Heart right ventricle (tissue), 16 donors: ENCODE data around the gene STPG3. TPM values are rescaled to one million over a fixed set of nuclear protein-coding genes. Genes with fewer than 3 reads are reported as not detected.

Source experiments
- ATAC-seq, 8 donors: fragments of 200-7000 bp; cut with Tn5 transposase; one replicate each; pipeline ENCODE4 v1.9.1; 2020; ENCODE audit warnings: mild to moderate bottlenecking in 8 of 8, moderate library complexity in 8 of 8, moderate number of reproducible peaks in 1 of 8
- DNase-seq, 2 donors: peaks; one replicate each; pipeline ENCODE4 v3.0.0-alpha.2; 2020
- H3K27ac ChIP-seq, 10 donors: fragments of 200-600 bp; sonication (generic) in 2 of 10; one replicate each; pipeline versions ENCODE4 v1.5.0 to v1.8.0; 2020 to 2022; ENCODE audit warnings: mild to moderate bottlenecking in 3 of 10
- H3K27me3 ChIP-seq, 7 donors: fragments of 200-600 bp; one replicate each; pipeline ENCODE4 v1.8.0; 2021 to 2022; ENCODE audit warnings: mild to moderate bottlenecking in 2 of 7
- H3K36me3 ChIP-seq, 9 donors: fragments of 200-600 bp; sonication (generic) in 1 of 9; one replicate each; pipeline versions ENCODE4 v1.5.0 to v1.8.0; 2020 to 2022; ENCODE audit warnings: mild to moderate bottlenecking in 2 of 9
- H3K4me1 ChIP-seq, 9 donors: fragments of 200-600 bp; sonication (generic) in 1 of 9; one replicate each; pipeline versions ENCODE4 v1.5.0 to v1.8.0; 2020 to 2022; ENCODE audit warnings: mild to moderate bottlenecking in 4 of 9
- H3K4me3 ChIP-seq, 10 donors: fragments of 200-600 bp; sonication (generic) in 2 of 10; one replicate each; pipeline versions ENCODE4 v1.5.0 to v1.8.0; 2020 to 2022; ENCODE audit warnings: mild to moderate bottlenecking in 7 of 10, moderate library complexity in 2 of 10
- H3K9me3 ChIP-seq, 11 donors: fragments of 200-600 bp in 10 of 11; sonication (generic) in 2 of 11; one replicate each; pipeline versions ENCODE4 v1.5.0 to v1.8.0; 2013 to 2022; ENCODE audit warnings: mild to moderate bottlenecking in 2 of 11, control low read depth in 1 of 11, moderate library complexity in 1 of 11
- WGBS, 2 donors: extraction: QIAGEN DNeasy Blood & Tissue Kit; methylation state at CpG; one replicate each; pipeline ENCODE4 v1.1.7; 2013; ENCODE audit warnings: inconsistent platforms in 1 of 2; 5-methylcytosine and 5-hydroxymethylcytosine counted together
- intact Hi-C, 10 donors: fragments of 100-400 bp; cut with DNase I; formaldehyde crosslinking; loops; one replicate each; pipeline versions ENCODE4 v1.11.1 to v1.14.2; 2022
- polyA plus RNA-seq, 2 donors: library from polyadenylated mRNA; stranded (reverse); fragments of 200-250 nt; gene quantifications; one replicate each; pipeline ENCODE4 v1.2.3, GENCODE V29; 2013
- total RNA-seq, 10 donors: library from RNA; stranded (reverse); fragmentation: NEBNext Ultra II Directional in 3 of 10; extraction: Animal tissue kit (Norgen Biotek cat#: 25700) in 3 of 10; gene quantifications; one replicate each; pipeline versions ENCODE4 v1.2.1 to v1.2.4, GENCODE V29; 2021 to 2023
- TF ChIP-seq, protein P1 (sequence below), 9 donors: fragments of 200-600 bp; sonication (generic) in 2 of 9; IDR thresholded peaks; one replicate each; pipeline versions ENCODE4 v1.5.0 to v1.8.0; 2021 to 2022; ENCODE audit warnings: antibody characterized with exemption in 9 of 9, mild to moderate bottlenecking in 5 of 9, moderate library complexity in 1 of 9
- donor health status: Arrhythmogenic right ventricular cardiomyopathy.
- donor health status: ischemic (EF 13 %, LVEDD 7.1; RV severe dilation, severe dysfunction).
- donor health status: healthy with polysubstance abuse.
- donor health status: DM: no; HTN: yes; CAD: no.
- donor health status: DM: no; HTN: no; CAD: no.
- donor health status: ischemic (EF 25% LVEDD 6.9; RV normal size, moderate dysfunction).
- donor health status: ischemic (EF 25% LVEDD 5.7; RV mildly dilated, moderate dysfunction).
- donor health status: healthy.
- donor health status: DM: yes; HTN: yes; CAD: no.
- donor health status: Ischemic cardiomyopathy.
- donor health status: ischemic (EF 35%, LVEDD 5.7; RV mildly dilated, moderate dysfunction).
- donor health status: nonischemic (EF 11% LVEDD 7.7; RV severe dilation, severe dysfunction).
- donor health status: DM: yes; HTN: yes; CAD: no.
- donor health status: PGD.
- donor health status: ischemic (EF 29% LVEDD 5.4; RV normal size, mild dysfunction).
- donor health status: nonischemic (EF 23%, LVEDD 6.1; RV moderate dilation, normal function).

The STPG3 gene
- total and polyA plus RNA-seq, 12 donors: 0.24 to 0.44 (median 0.32) TPM; not detected in 8

- Histone ChIP-seq H3K27me3 (peaks cover 0 to 85% (median 16%) of the 10 kb centered on the region in 7 donors), H3K36me3 (peaks cover 0 to 10% (median 0%) of the 10 kb centered on the region in 9 donors), H3K4me1 (peaks cover 6 to 71% (median 52%) of the 10 kb centered on the region in 9 donors), H3K9me3 (peaks cover 0 to 4% (median 0%) of the 10 kb centered on the region in 11 donors), H3K27ac (peak overlapping the region; percentile 61 to 94 (median 90)), H3K4me3 (peak overlapping the region in 9 of 10 donors; percentile 55 to 87 (median 72))
- intact Hi-C loops: loop anchor here in 5 of 10 donors (5.0 to 10.0 kb wide), 3 partner anchors 89 to 227 kb away; partner anchors contain the start of gene ENTPD8 (in 1 of the 5)
- WGBS, 2 donors: 54 to 61% methylated on average over 7 of the region's 7 CpGs
- TF ChIP-seq, protein P1, sequence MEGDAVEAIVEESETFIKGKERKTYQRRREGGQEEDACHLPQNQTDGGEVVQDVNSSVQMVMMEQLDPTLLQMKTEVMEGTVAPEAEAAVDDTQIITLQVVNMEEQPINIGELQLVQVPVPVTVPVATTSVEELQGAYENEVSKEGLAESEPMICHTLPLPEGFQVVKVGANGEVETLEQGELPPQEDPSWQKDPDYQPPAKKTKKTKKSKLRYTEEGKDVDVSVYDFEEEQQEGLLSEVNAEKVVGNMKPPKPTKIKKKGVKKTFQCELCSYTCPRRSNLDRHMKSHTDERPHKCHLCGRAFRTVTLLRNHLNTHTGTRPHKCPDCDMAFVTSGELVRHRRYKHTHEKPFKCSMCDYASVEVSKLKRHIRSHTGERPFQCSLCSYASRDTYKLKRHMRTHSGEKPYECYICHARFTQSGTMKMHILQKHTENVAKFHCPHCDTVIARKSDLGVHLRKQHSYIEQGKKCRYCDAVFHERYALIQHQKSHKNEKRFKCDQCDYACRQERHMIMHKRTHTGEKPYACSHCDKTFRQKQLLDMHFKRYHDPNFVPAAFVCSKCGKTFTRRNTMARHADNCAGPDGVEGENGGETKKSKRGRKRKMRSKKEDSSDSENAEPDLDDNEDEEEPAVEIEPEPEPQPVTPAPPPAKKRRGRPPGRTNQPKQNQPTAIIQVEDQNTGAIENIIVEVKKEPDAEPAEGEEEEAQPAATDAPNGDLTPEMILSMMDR (IDR thresholded peaks at IDR 0.05): no peak
- DNase-seq: no peak
- no peak for ATAC-seq
Observed at GRCh38 chr9:137297966-137298365, 46.9 kb downstream of the STPG3 start.

GRCh38 chr9:137298401-137299202 is 47.5 kb downstream of the STPG3 start:
- intact Hi-C loops: loop anchor here in 5 of 10 donors (5.0 to 10.0 kb wide), 3 partner anchors 89 to 226 kb away; partner anchors contain the start of gene ENTPD8 (in 1 of the 5)
- peaks cover 8 to 78% (median 59%) of the 10 kb centered on the region in 9 donors for H3K4me1 ChIP-seq
- peaks cover 0 to 88% (median 16%) of the 10 kb centered on the region in 7 donors for H3K27me3 ChIP-seq
- TF ChIP-seq, protein P1 (IDR thresholded peaks at IDR 0.05): no peak
- H3K9me3 ChIP-seq: peaks cover 0 to 4% (median 0%) of the 10 kb centered on the region in 11 donors
- 55 to 60% methylated on average over 24 of the region's 24 CpGs for WGBS, 2 donors
- peak overlapping the region in 9 of 10 donors; percentile 55 to 87 (median 72) for H3K4me3 ChIP-seq
- H3K36me3 ChIP-seq: peaks cover 0 to 10% (median 0%) of the 10 kb centered on the region in 9 donors
- DNase-seq (peak; percentile 55 to 83), ATAC-seq (peak in 6 of 8 donors; percentile 9 to 44 (median 28))
- peak overlapping the region; percentile 75 to 94 (median 90) for H3K27ac ChIP-seq

DNA sequence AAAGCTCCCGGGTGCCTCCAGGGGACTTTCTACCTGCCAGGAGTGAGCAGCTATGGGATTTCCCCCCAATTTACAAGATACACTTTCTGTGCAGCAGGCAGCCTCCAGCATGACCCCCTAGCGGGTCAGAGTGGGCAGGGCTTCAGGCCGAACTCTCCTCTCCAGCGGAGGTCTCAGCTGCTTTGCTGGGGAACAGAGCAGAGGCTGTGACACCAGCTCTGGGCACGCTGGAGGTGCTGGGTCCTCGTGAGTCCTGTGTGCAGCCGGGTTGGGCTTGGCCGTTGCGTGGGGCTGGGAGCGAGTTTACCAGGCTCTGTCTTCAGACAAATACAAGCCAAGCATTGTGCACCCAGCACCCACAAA is 48.1 kb downstream of the STPG3 start:
- TF ChIP-seq, protein P1 (IDR thresholded peaks at IDR 0.05): no peak
- WGBS, 2 donors: 39 to 48% methylated on average over 10 of the region's 10 CpGs
- ATAC-seq: no peak
- peaks cover 0 to 4% (median 0%) of the 10 kb centered on the region in 11 donors for H3K9me3 ChIP-seq
- peaks cover 0 to 88% (median 16%) of the 10 kb centered on the region in 7 donors for H3K27me3 ChIP-seq
- H3K4me3 ChIP-seq: peak overlapping the region in 9 of 10 donors; percentile 55 to 87 (median 72)
- peak in 1 of 2 donors; percentile 16 for DNase-seq
- peaks cover 8 to 78% (median 59%) of the 10 kb centered on the region in 9 donors for H3K4me1 ChIP-seq
- peaks cover 0 to 10% (median 0%) of the 10 kb centered on the region in 9 donors for H3K36me3 ChIP-seq
- intact Hi-C loops: loop anchor here in 5 of 10 donors (5.0 to 10.0 kb wide), 3 partner anchors 88 to 226 kb away; partner anchors contain the start of gene ENTPD8 (in 1 of the 5)
- peak overlapping the region; percentile 42 to 94 (median 90) for H3K27ac ChIP-seq

DNA sequence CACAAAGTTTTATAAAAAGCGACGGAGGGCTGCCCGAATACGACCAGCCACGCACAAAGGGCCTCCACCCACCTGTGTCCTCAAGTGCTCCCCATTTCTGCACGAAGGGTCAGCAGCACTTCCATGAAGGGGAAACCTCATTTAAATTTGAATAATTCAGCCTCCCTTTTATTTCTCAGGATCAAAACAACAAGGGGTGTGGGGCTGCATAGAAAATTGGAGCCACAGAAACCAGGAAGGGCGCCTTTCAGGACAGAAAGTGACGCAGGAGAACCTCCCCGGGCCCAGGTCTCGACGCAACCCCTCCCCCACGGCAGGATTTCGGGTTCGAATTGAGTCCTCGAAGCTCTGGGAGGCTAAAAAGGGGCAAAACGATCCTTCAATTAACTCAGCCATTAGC is 48.9 kb downstream of the STPG3 start:
- intact Hi-C loops: loop anchor here in 7 of 10 donors (5.0 to 10.0 kb wide), 4 partner anchors 87 to 225 kb away; partner anchors contain the start of gene ENTPD8 (in 1 of the 7)
- peak overlapping the region; percentile 46 to 87 (median 68) for H3K4me3 ChIP-seq
- peak overlapping the region; percentile 5 to 94 (median 90) for H3K27ac ChIP-seq
- TF ChIP-seq, protein P1 (IDR thresholded peaks at IDR 0.05): no peak
- 26 to 35% methylated on average over 16 of the region's 16 CpGs for WGBS, 2 donors
- ATAC-seq (peak in 2 of 8 donors; percentile 5 to 9), DNase-seq (peak; percentile 24 to 64)
- H3K4me1 ChIP-seq: peaks cover 8 to 79% (median 62%) of the 10 kb centered on the region in 9 donors
- no peaks in the 10 kb centered on the region for H3K9me3 ChIP-seq
- peaks cover 0 to 10% (median 0%) of the 10 kb centered on the region in 9 donors for H3K36me3 ChIP-seq
- H3K27me3 ChIP-seq: peaks cover 0 to 88% (median 11%) of the 10 kb centered on the region in 7 donors
